ENCODE measurements around the gene UBE4B. TPM values are rescaled to one million over a fixed set of nuclear protein-coding genes. Genes with fewer than 3 reads are reported as not detected.

Gene UBE4B
- total RNA-seq, 1 donor from 2014 or later: 36.2 TPM

DNA sequence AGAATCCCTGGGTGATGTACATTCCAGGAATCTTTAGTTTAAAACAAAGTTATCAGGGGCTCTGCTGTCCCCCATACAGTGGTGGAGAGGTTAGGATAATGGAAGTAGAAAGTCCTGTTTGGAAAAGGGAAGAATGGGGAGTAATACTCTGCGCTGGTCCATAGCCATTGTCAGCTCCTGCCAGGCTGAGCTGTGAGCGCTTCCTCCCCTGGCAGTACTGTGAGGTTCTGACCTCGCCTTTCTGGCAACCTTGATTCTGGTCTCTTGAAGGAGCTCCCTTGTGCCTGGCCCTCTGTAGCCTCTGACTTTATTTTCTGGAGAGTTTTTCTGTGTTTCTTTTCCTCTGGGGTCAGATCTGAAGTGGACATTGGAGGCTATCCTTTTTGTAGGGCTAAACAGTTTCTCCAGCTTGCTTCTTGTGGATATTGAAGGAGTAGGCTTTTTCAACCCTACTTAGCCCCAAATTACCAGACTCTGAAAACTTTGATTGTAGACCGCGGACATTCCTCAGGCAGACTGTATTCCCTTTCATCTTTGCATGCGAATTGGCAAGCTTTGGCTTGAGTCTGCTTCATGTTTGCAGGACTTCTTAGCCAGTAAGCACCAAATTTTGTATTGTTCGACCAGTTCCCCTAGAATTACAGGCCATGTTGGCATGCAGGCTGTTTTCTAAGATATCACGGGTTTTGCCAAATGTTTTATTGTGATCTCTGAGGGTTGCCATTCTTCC lies 13.8 kb downstream of the UBE4B start:
- intact Hi-C loops (cut with DNase I): no loop called here
- no peak overlapping the region for H3K4me3 ChIP-seq
- no peaks in the 10 kb centered on the region for H3K27me3 ChIP-seq
- no peak overlapping the region for H3K27ac ChIP-seq
- peaks cover 9% of the 10 kb centered on the region for H3K36me3 ChIP-seq
- TF ChIP-seq, protein P1, sequence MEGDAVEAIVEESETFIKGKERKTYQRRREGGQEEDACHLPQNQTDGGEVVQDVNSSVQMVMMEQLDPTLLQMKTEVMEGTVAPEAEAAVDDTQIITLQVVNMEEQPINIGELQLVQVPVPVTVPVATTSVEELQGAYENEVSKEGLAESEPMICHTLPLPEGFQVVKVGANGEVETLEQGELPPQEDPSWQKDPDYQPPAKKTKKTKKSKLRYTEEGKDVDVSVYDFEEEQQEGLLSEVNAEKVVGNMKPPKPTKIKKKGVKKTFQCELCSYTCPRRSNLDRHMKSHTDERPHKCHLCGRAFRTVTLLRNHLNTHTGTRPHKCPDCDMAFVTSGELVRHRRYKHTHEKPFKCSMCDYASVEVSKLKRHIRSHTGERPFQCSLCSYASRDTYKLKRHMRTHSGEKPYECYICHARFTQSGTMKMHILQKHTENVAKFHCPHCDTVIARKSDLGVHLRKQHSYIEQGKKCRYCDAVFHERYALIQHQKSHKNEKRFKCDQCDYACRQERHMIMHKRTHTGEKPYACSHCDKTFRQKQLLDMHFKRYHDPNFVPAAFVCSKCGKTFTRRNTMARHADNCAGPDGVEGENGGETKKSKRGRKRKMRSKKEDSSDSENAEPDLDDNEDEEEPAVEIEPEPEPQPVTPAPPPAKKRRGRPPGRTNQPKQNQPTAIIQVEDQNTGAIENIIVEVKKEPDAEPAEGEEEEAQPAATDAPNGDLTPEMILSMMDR (IDR thresholded peaks at IDR 0.05): no peak
- DNase-seq: no peak
- H3K9me3 ChIP-seq: no peaks in the 10 kb centered on the region
- H3K4me1 ChIP-seq: peaks cover 22% of the 10 kb centered on the region
- ATAC-seq: peak; percentile 27

GRCh38 chr1:10048601-10049000 lies 15.8 kb downstream of the UBE4B start:
- H3K4me1 ChIP-seq: peaks cover 22% of the 10 kb centered on the region
- no peaks in the 10 kb centered on the region for H3K27me3 ChIP-seq
- H3K9me3 ChIP-seq: no peaks in the 10 kb centered on the region
- no peak overlapping the region for H3K4me3 ChIP-seq
- no peak overlapping the region for H3K27ac ChIP-seq
- ATAC-seq: no peak
- DNase-seq: no peak
- TF ChIP-seq, protein P1 (IDR thresholded peaks at IDR 0.05): no peak
- intact Hi-C loops (cut with DNase I): no loop called here
- H3K36me3 ChIP-seq: peaks cover 9% of the 10 kb centered on the region

DNA sequence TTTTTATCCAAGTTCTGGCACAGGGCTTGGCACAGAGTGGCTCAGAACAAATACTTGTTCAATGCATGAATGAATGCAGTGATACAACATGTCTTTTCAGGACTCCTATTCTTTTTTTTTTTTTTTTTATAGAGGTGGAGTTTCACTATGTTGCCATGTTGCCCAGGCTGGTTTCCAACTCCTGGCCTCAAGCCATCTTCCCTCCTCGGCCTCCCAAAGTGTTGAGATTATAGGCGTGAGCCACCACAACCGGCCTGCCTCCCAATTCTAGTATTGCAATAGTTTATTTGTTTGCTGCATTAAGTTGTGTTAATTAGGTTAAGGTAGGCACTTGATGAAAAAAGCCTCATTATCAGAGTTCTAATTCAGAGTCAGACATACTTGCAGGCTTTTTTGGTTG lies 17.9 kb downstream of the UBE4B start:
- ATAC-seq: no peak
- Histone ChIP-seq H3K27me3 (no peaks in the 10 kb centered on the region), H3K36me3 (peaks cover 9% of the 10 kb centered on the region), H3K4me3 (no peak overlapping the region), H3K9me3 (no peaks in the 10 kb centered on the region), H3K4me1 (peaks cover 17% of the 10 kb centered on the region), H3K27ac (no peak overlapping the region)
- TF ChIP-seq, protein P1 (IDR thresholded peaks at IDR 0.05): no peak
- no peak for DNase-seq
- intact Hi-C loops (cut with DNase I): no loop called here

DNA sequence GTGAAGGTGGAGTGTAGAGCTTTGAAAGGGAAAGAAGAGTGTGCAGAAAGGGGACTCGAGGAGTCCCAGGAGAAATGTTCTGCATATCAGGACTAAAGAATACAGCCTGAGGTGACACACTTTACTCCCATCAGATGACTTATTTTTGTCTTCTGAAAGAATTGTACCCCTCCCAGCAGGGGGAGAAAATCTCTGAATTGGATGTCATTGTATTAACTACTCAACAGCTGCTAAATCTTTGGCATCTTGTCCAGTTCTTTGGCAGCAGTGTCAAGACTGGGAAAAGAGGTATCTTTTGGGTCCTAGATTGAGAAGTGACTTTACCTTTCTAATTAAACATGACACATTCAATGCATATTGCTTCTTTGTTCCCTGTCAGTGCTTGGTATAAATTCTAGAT lies 18.9 kb downstream of the UBE4B start:
- no peaks in the 10 kb centered on the region for H3K27me3 ChIP-seq
- no peak overlapping the region for H3K27ac ChIP-seq
- ATAC-seq: no peak
- intact Hi-C loops (cut with DNase I): no loop called here
- no peaks in the 10 kb centered on the region for H3K9me3 ChIP-seq
- DNase-seq: no peak
- H3K4me3 ChIP-seq: no peak overlapping the region
- peaks cover 16% of the 10 kb centered on the region for H3K4me1 ChIP-seq
- TF ChIP-seq, protein P1 (IDR thresholded peaks at IDR 0.05): no peak
- peaks cover 9% of the 10 kb centered on the region for H3K36me3 ChIP-seq

DNA sequence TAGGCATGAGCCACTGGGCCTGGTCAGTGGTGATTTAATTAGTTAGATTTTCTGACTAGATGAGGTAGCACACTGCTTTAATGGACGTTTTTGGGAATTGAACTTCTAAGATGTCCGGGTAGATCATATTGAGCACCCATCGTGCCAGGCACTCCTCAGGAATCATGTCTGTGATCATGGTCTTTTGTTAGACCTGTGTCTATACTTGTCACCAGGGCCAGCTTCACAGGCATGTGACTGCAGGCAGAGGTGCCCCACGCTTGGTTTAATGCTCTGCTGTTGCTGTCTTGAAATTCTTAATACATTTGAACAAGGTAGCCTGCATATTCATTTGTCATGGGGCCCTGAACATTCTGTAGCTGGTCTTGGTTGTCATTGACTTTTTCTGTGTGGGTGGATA lies 19.6 kb downstream of the UBE4B start:
- DNase-seq: no peak
- ATAC-seq: no peak
- Histone ChIP-seq H3K27me3 (no peaks in the 10 kb centered on the region), H3K4me3 (no peak overlapping the region), H3K36me3 (peaks cover 9% of the 10 kb centered on the region), H3K27ac (no peak overlapping the region), H3K9me3 (no peaks in the 10 kb centered on the region), H3K4me1 (peaks cover 10% of the 10 kb centered on the region)
- intact Hi-C loops (cut with DNase I): no loop called here
- TF ChIP-seq, protein P1 (IDR thresholded peaks at IDR 0.05): no peak
